Measurements from ENCODE around the gene FBXW4. TPM values are rescaled to one million over a fixed set of nuclear protein-coding genes. Genes with fewer than 3 reads are reported as not detected.

The FBXW4 gene
- total and polyA plus RNA-seq, 2 of the 8 experiments (the other 6 are each of a cell fraction or from before 2014, with no cell fraction given) = 29.0 to 32.8 TPM

DNA sequence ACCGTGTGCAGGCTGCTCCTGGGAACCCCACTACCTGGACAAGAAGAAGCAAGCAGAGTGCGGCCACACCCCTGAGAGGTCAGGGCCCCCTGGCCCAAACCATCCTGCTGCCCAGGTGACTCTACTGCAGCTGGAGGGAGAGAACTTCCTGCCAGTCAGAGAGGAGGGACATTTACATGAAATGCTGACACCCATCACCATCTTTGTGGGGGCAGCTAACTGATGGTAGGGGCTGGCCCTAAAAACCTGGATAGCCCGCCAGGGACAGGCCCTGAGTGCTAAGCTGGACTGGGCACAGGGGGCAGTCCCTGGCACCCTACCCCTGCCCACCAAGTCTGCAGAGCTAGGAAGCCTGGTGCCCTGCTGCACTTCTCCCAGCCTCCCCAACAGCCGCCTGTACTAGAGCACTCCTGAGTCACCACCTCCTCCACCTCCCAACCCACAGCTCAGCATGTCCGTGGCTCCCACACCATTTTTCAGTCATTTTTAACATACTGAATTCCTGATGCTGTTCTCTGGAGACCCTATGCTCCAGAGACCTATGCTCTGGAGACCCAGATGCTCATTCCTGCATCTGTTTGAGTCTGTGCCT, 79.3 kb downstream of the FBXW4 start:
- Histone ChIP-seq H2AK5ac (ENCODE audit: low read depth, low read length) (peak overlapping the region; percentile 82; the same call in 1 of the 2 replicates), H3K56ac (replicated peaks; ENCODE audit: insufficient read length, low read depth, low read length) (no peak overlapping the region), H4K20me1 (replicated peaks in 1 of 2; ENCODE audit: control insufficient read depth in 1 of 2, insufficient read depth in 2 of 2, low read length in 2 of 2) (peaks cover 0 to 1% of the 10 kb centered on the region in 2 experiments), H2BK12ac (ENCODE audit: low read depth, low read length) (peak overlapping the region; percentile 92; the same call in 1 of the 2 replicates), H3K4ac (replicated peaks; ENCODE audit: insufficient read length, low read depth, low read length) (no peak overlapping the region), H2BK5ac (ENCODE audit: low read depth, low read length) (0 out of 2 replicates have a peak overlapping the region, but pooled peaks have one; percentile 24), H3K79me2 (ENCODE audit: control insufficient read depth in 1 of 2, insufficient read depth in 2 of 2, low read length in 2 of 2) (no peaks in the 10 kb centered on the region), H3K9me3 (ENCODE audit: insufficient read depth in 2 of 2, low read depth in 1 of 2, low read length in 1 of 2) (no peaks in the 10 kb centered on the region), H3K4me3 (ENCODE audit: extremely low read depth in 1 of 4, insufficient read depth in 2 of 4, low read depth in 3 of 4, low read length in 4 of 4) (no peak overlapping the region), H2AFZ (ENCODE audit: low read length) (no peak overlapping the region), H4K5ac (ENCODE audit: insufficient read length, low read depth, low read length) (peak overlapping the region; percentile 51), H2BK20ac (ENCODE audit: low read length) (no peak overlapping the region), H2BK15ac (ENCODE audit: low read length) (peak overlapping the region; percentile 83; the same call in 1 of the 2 replicates), H3K4me1 (replicated peaks in 1 of 4; ENCODE audit: control insufficient read depth in 3 of 4, insufficient read depth in 4 of 4, low read length in 3 of 4) (peaks cover 5 to 17% (median 13%) of the 10 kb centered on the region in 4 experiments), H4K91ac (replicated peaks; ENCODE audit: insufficient read length, low read length) (peak overlapping the region; percentile 41), H3K36me3 (ENCODE audit: control insufficient read depth in 2 of 4, insufficient read depth in 4 of 4, low read length in 3 of 4) (peaks cover 0 to 8% (median 1%) of the 10 kb centered on the region in 4 experiments; a peak in 3 of 8 replicates), H3K27ac (ENCODE audit: low read depth, low read length) (no peak overlapping the region), H3K9ac (replicated peaks in 1 of 4; ENCODE audit: extremely low read depth in 1 of 4, low read depth in 3 of 4, low read length in 3 of 4) (no peak overlapping the region), H3K23ac (ENCODE audit: insufficient read length) (no peak overlapping the region), H3K27me3 (replicated peaks in 1 of 4; ENCODE audit: control insufficient read depth in 3 of 4, extremely low read depth in 1 of 4, insufficient read depth in 3 of 4, low read length in 3 of 4) (no peaks in the 10 kb centered on the region), H4K8ac (ENCODE audit: extremely low read depth, insufficient read depth, low read length) (no peak overlapping the region), H3K79me1 (ENCODE audit: low read depth, low read length) (no peaks in the 10 kb centered on the region; the same call in 1 of the 2 replicates), H2BK120ac (replicated peaks; ENCODE audit: low read depth, low read length) (no peak overlapping the region), H3K14ac (ENCODE audit: insufficient read length) (no peak overlapping the region), H3K18ac (ENCODE audit: extremely low read depth, low read length) (no peak overlapping the region; the same call in 1 of the 2 replicates), H3K4me2 (ENCODE audit: insufficient read depth in 1 of 2, low read depth in 2 of 2, low read length in 2 of 2) (peak overlapping the region; percentile 31 to 45; a peak in 2 of 4 replicates), H3K23me2 (ENCODE audit: low read depth, low read length) (no peaks in the 10 kb centered on the region)
- DNase-seq (ENCODE audit: low read depth in 1 of 2, low spot score in 2 of 2) = no peak
- ChIA-PET CTCF (ENCODE audit: partially characterized antibody) (interaction anchor here (0.8 to 10.9 kb wide), 15 partner anchors 12 to 401 kb away, joined by 3 to 131 read pairs (median 4); partner anchors contain the start of gene NPM3), POLR2A (ENCODE audit: partially characterized antibody) (interaction anchor here (0.5 to 2.2 kb wide), 4 partner anchors 28 to 203 kb away, joined by 3 to 10 read pairs (median 4); partner anchors contain the start of gene OGA)
- TF ChIP-seq, protein P1, sequence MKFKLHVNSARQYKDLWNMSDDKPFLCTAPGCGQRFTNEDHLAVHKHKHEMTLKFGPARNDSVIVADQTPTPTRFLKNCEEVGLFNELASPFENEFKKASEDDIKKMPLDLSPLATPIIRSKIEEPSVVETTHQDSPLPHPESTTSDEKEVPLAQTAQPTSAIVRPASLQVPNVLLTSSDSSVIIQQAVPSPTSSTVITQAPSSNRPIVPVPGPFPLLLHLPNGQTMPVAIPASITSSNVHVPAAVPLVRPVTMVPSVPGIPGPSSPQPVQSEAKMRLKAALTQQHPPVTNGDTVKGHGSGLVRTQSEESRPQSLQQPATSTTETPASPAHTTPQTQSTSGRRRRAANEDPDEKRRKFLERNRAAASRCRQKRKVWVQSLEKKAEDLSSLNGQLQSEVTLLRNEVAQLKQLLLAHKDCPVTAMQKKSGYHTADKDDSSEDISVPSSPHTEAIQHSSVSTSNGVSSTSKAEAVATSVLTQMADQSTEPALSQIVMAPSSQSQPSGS (IDR thresholded peaks at IDR 0.05; ENCODE audit: low read length) = no peak
- TF ChIP-seq GABPA (IDR thresholded peaks at IDR 0.05; ENCODE audit: borderline replicate concordance, insufficient read depth, low read length) (no peak), POLR2A (IDR thresholded peaks at IDR 0.05; ENCODE audit: control extremely low read depth in 1 of 2, low read depth in 2 of 2, low read length in 2 of 2) (no peak), POU5F1 (IDR thresholded peaks at IDR 0.05; ENCODE audit: low read depth, low read length) (no peak), BRCA1 (IDR thresholded peaks at IDR 0.05; ENCODE audit: low read depth, low read length) (no peak), SP2 (IDR thresholded peaks at IDR 0.05; ENCODE audit: low read length) (no peak), KDM5A (IDR thresholded peaks at IDR 0.05; ENCODE audit: low read length) (no peak), PHF8 (conservative IDR thresholded peaks at IDR 0.05; ENCODE audit: low read depth, low read length) (no peak)
- TF ChIP-seq, protein P2, sequence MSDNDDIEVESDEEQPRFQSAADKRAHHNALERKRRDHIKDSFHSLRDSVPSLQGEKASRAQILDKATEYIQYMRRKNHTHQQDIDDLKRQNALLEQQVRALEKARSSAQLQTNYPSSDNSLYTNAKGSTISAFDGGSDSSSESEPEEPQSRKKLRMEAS (IDR thresholded peaks at IDR 0.05) = no peak
- WGBS, 2 experiments (ENCODE audit: extremely low coverage in 1 of 2, insufficient coverage in 1 of 2, insufficient read length in 1 of 2, insufficient replicate concordance in 2 of 2, low coverage in 1 of 2, low lambda C conversion rate in 2 of 2, missing lambda C conversion rate in 1 of 2) = 78% methylated on average over 5 of the region's 5 CpGs; no CpG with 5 or more reads in 1 of the 2 experiments
- FAIRE-seq = no peak

Measured in H1 (cell line).